Suprapubic skin (tissue), 3 donors: Measurements from ENCODE around the gene NSUN3.

ENCODE experiments used
- POLR2AphosphoS5 ChIP-seq, 3 donors: sonication (generic); formaldehyde crosslinking; IDR thresholded peaks; one replicate each; pipeline ENCODE4 v1.6.1; 2017; ENCODE audit warnings: antibody characterized with exemption in 3 of 3
- TF ChIP-seq, protein P1 (sequence below), 2 donors: fragments of 200-600 bp in 1 of 2; fragments of 450-650 bp in 1 of 2; sonication (generic) in 1 of 2; IDR thresholded peaks; one replicate each; pipeline ENCODE4 v1.5.1; 2016 to 2019; ENCODE audit warnings: antibody characterized with exemption in 2 of 2, mild to moderate bottlenecking in 1 of 2, moderate library complexity in 1 of 2

- TF ChIP-seq, protein P1, sequence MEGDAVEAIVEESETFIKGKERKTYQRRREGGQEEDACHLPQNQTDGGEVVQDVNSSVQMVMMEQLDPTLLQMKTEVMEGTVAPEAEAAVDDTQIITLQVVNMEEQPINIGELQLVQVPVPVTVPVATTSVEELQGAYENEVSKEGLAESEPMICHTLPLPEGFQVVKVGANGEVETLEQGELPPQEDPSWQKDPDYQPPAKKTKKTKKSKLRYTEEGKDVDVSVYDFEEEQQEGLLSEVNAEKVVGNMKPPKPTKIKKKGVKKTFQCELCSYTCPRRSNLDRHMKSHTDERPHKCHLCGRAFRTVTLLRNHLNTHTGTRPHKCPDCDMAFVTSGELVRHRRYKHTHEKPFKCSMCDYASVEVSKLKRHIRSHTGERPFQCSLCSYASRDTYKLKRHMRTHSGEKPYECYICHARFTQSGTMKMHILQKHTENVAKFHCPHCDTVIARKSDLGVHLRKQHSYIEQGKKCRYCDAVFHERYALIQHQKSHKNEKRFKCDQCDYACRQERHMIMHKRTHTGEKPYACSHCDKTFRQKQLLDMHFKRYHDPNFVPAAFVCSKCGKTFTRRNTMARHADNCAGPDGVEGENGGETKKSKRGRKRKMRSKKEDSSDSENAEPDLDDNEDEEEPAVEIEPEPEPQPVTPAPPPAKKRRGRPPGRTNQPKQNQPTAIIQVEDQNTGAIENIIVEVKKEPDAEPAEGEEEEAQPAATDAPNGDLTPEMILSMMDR (IDR thresholded peaks at IDR 0.05), result no peak
- no peak for TF ChIP-seq POLR2AphosphoS5 (IDR thresholded peaks at IDR 0.05)
These were observed 20.4 kb downstream of the NSUN3 start for GRCh38 chr3:94083261-94083660.
